Measurements from ENCODE around the gene PPP2R2B. TPM values are rescaled to one million over a fixed set of nuclear protein-coding genes. Genes with fewer than 3 reads are reported as not detected.

The PPP2R2B gene
- total RNA-seq, 1 experiment from 2014 or later: not detected

DNA sequence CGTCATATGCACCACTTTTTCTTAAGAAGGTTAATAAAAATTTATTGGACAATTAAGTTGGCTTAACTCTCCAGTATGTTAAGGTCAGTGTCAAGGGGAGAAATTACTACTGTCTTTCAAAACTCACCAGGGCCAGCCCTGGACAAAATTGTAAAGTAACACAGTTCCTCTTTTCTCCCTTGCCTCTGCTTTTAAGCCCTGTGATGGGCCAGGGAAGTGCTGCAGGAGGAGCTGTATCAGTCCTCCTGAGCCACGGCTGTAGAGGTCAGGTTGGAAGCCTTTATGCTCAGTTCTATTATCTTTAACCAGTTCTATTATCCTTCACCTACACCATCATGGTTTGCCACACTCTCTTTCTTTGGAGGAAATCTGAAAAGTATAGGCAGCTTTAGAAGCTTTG, 11.5 kb upstream of the PPP2R2B start:
- in situ Hi-C loops (cut with HindIII; ENCODE audit: low sequenced_read_pairs): no loop called here
- DNase-seq (ENCODE audit: low spot score): no peak

DNA sequence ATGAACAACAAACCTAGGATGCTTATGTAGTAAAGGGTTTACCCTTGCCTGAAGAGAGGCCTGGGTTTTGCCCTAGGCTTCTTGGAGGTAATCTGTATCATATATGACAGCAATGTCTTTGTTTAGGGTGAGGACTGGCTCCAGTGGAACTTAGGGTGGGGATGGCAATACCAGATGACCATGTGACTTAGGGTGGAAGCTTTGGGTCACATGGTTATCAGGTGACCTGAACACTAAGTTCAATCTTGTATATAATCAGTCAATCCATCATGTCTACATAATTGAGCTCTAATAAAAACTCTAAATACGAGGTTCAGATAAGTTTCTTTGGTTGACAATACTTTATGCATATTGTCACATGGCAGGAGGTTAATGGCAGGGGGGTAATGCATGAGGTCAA, 10.6 kb upstream of the PPP2R2B start:
- in situ Hi-C loops (cut with HindIII; ENCODE audit: low sequenced_read_pairs): no loop called here
- DNase-seq (ENCODE audit: low spot score): no peak

DNA sequence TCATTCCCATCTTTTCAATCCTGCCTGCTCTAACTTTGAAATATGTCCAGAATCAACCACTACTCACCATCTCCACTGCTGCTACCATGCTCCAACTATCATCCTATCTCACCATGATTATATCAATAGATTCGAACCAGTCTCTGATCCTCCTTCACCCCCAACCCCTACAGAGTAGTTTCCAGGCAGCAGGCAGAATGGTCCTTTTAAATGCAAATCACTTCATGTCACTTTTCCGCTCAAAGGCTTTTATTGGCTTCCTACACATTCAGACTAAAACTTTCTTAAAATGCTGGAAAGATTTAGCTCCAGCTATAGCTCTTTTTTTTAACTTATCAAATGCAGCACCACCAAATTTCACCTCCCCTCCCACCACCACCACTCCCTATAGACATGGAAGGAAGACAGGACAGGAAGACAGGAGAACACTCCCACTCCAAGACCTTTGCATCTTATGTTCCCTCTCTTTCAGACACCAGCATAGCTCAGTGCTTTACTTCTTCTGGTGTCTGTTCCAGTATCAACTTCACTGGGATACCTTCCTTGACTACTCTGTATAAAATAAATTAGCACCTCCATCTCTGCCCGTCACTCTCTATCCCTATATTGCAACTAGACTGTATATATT, 9.9 kb upstream of the PPP2R2B start:
- no peak for DNase-seq (ENCODE audit: low spot score)
- in situ Hi-C loops (cut with HindIII; ENCODE audit: low sequenced_read_pairs): no loop called here

DNA sequence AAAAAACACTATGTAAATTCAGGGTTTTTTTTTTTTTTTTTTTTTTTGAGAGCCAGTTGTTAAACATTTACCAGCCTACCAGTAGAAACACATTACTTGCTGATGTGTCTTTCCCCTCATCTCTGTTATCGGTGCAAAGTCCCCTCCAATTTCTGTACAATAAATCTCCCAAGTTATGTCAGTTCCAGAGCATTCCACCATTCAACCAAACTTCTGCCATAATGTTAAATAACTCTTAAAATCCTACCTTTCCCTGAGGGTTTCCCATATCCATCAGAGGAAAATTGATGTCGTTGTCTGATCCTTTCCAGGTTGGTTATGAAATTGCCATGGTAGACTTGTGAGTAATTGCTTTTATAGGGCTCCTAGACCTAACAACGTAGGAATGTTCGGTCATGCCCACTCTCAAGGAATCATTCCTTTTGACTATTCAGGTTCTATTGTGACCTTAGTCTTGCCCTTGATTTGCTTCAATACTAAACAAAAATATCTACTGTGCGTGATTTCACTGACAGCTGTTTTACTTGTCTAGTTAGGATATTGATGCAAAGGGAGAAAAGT, 5.6 kb upstream of the PPP2R2B start:
- in situ Hi-C loops (cut with HindIII; ENCODE audit: low sequenced_read_pairs): no loop called here
- DNase-seq (ENCODE audit: low spot score): no peak

DNA sequence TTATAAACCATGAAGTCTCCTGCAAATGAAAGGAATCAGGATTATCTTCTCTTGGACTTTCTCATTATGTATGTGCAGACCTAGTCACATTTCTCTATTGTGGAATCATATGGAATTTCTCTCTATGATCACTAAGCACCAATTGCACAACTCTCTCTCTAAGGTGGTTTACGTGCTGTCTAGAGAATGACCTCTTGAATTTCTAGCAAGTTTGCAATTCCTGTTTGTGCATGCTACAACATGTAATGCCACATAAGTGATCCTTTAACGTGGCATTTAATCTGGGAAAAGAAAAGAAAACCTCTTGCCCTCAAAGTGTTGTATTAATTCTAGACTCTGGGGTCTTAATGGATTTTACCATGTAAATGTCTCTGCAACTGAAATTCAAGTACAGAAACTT, 5.0 kb upstream of the PPP2R2B start:
- in situ Hi-C loops (cut with HindIII; ENCODE audit: low sequenced_read_pairs): no loop called here
- DNase-seq (ENCODE audit: low spot score): no peak

DNA sequence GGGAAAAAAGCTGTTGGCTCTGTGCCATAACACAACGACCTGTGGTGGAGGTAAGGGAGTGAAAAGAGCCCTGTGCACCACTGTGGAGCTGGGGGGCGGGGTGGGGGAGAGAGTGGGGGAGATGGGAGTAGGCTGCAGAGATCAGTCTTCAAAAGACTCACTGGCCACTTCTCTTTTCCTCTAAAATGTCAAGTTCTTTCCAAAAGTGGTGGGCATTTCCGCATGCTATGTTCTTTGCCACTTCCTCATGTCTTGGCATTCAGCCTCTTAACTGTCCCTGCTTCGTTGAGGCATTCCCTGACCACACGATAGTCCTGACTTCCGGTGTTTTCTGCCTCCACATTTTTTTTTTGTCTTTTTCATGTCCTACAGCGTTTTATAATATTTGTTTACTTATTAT, 2.4 kb upstream of the PPP2R2B start:
- no peak for DNase-seq (ENCODE audit: low spot score)
- in situ Hi-C loops (cut with HindIII; ENCODE audit: low sequenced_read_pairs): no loop called here

DNA sequence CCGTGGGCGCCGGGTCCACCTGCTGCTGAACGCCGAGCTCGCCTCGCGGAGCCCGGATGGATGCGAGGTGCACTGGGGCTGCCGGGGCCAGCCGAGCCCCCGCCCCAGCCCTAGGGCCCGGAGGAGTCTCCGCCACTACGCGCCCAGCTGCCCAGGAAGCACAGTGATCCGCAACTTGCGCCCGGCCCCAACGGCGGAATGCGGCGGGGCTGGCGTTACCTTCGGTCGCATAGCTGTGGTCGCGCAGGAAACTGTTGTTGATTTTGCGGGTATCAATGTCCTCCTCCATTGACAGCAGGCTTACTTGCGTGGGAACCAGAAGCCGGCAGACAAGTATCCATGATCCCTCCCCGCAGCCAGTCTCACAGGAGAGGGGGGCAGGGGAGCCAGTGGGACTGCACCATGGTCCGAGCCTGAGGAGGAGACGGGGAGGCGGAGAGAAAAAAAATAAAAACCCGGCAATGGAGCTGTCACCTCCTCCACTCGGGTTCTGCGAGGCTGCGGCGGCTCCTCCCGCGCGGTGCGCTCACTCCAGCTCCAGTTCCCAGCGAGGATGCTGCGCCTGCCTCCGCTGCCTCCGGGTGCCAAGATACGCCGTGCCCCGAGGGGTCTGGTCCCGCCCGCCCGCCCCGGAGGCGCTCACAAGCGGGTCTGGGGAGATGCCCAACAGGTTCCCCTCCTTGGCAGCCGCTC, 628 bp downstream of the PPP2R2B start:
- in situ Hi-C loops (cut with HindIII; ENCODE audit: low sequenced_read_pairs): no loop called here
- DNase-seq (ENCODE audit: low spot score): peak; percentile 66

DNA sequence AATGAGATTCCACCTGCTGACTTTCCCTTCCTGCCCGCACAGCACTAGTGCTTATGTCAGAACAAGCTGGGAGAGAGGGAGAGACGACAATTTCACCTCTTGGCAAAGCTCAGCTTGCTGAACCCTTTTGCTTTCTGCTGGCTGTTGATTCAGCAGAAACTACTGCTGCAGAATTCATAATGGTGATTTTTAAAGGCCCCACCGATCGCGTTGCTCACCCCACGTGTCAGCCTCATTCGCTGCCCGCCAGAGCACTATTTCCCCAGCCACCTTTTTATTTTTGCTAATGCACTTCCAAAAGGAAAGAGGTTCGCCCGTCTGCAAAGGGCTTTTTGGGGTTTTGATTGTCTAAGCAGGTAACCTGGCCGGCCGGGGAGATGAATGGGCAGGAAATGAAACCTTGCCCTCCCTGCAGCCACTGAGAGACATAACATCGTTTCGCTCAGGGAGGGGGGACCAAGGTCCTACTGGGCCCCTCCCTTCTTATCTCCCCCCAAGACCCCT, 1.3 kb downstream of the PPP2R2B start:
- peak; percentile 62 for DNase-seq (ENCODE audit: low spot score)
- in situ Hi-C loops (cut with HindIII; ENCODE audit: low sequenced_read_pairs): no loop called here

DNA sequence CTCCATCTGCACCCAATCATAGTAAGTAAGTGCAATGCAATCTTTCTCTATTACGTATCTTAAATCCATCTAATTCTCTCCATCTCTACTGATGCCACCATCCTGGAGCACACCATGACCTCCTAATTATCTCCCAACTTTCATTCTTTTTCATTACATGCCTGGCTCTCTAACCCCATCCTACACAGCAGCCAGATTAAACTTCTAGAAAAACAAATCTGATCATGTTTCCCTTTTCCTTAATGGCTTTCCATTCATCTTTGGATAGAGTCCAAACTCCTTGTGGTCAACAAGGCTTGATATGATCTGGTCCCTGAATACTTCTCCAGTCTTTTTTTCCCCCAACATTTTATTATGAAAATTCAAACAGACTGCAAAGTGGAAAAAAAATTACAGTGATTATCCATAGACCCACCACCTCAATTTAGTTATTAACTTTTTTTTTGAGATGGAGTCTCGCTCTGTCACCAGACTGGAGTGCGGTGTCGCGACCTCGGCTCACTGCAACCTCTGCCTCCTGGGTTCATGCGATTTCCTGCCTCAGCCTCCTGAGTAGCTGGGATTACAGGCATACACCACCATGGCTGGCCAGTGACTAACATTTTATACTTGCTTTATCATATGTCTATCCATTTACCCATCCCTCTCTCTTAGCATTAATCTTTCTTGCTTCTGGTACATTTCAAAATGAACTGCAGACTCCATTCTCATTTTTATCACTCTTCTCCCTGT, 5.2 kb downstream of the PPP2R2B start:
- in situ Hi-C loops (cut with HindIII; ENCODE audit: low sequenced_read_pairs): no loop called here
- DNase-seq (ENCODE audit: low spot score): no peak

DNA sequence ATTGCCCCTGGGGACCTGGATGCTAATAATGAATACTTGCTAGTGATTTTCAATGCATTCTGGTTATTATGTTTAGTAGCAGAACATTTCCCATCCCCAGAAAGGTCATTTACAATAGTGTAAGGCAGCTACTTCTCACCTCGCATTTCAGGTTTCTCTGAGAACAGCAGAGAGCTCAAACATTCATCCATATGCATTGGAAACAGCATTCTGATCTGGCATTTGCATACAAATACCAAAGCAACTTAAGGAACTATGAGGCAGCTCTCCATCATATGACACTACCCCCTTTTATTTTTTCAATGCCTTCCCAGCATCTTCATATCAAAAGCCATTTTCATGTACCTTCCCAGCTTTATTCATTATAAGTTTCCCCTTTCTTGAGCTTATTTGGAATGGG, 6.4 kb downstream of the PPP2R2B start:
- DNase-seq (ENCODE audit: low spot score): no peak
- in situ Hi-C loops (cut with HindIII; ENCODE audit: low sequenced_read_pairs): no loop called here

DNA sequence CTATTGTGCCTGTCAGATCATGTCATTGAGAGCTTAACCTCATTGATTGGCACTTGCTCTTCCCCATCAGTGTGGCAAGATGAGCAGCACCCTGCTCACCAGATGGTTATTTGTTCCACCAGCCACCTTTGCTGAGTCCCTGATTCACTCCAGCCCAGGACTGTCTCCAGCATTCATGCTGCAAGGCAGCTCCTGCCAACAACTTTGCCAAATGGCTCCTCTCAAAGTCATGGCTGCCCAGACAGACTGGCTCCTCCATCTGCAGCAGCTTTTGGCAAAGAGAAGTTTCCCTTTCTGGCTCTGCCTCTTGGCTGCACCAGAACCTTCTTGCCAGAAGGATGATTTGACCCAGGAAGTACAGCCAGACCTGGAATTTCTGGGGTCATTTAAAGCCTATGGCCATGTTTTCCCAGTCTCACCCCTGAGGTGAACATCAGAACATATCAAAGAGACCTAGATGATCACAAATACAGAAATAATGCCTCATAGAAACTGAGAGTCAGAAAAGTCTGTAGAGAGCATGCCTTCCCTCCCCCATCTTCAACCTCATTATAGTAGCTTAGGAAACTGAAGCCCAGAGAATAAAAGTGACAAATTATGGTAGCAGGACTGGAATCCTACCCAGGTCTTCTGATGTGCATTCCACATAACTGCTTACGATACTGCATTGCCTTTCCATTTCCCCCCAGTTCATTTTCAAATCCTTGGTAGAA, 10.4 kb downstream of the PPP2R2B start:
- in situ Hi-C loops (cut with HindIII; ENCODE audit: low sequenced_read_pairs): no loop called here
- DNase-seq (ENCODE audit: low spot score): peak; percentile 96

DNA sequence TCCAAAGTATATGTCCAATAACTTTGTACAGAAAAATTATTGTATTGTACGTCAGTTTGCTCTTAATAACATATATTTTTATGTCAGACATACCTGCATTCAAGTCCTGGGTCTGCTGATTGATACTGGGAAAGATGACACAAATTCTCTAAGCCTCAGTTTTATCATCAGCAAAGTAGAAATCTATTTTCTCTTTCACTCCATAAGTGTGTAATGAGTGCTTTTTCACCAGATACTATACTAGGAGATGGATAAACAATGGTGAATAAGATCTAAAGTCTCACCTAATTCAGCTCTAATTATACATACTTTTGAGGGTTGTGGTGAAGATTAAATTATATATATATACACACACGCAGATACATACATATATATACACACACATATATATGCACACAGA, 12.3 kb downstream of the PPP2R2B start:
- no peak for DNase-seq (ENCODE audit: low spot score)
- in situ Hi-C loops (cut with HindIII; ENCODE audit: low sequenced_read_pairs): no loop called here

DNA sequence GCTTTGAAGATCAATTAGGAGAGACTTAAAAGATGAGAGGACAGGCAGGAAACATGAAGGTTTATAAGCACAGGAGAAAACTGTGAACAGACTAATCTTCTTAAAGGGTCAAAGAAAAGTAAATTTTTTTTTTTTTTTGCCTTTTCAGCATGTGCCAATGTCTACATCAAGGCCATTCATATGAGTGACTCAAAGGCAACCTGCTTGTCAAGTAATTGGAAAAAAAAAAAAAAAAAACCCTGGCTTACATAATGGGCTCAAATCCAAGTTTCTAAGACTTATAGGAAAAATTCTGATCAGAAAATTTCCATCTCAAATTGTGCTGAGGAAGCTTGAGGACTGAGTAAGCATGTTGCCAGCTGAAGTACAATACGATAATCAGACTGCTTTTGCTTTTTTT, 15.9 kb downstream of the PPP2R2B start:
- in situ Hi-C loops (cut with HindIII; ENCODE audit: low sequenced_read_pairs): no loop called here
- DNase-seq (ENCODE audit: low spot score): no peak

DNA sequence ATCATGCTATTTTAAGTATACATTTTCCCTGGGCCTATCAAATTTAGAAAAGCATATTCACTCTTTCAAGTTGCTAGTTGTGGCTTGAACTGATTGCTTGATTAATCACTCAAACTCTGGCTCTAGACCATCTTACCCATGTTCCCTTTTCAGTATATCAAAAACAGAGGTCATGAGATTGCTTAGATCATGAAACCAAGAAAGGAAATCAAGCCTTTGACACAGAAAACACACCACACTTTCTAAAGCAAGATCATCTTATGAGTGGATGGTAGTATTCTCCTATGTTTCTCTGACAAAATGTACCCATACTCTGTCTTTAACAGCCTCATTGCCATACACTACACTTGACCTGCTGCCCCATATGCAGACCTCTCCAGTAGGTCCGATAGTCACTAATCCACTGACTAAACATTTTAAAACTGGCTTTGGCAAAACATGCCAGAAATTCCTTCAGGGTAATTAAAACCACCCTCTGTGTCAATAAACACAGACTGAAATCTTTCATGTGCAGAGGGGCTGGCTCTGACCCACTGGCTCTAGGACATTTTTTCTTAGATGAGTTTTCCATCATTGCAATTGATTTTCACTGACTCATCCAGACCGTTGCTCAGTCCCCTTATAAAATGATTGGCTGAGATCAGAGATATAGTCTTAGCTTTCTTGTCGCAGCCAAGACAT, 18.2 kb downstream of the PPP2R2B start:
- no peak for DNase-seq (ENCODE audit: low spot score)
- in situ Hi-C loops (cut with HindIII; ENCODE audit: low sequenced_read_pairs): no loop called here

DNA sequence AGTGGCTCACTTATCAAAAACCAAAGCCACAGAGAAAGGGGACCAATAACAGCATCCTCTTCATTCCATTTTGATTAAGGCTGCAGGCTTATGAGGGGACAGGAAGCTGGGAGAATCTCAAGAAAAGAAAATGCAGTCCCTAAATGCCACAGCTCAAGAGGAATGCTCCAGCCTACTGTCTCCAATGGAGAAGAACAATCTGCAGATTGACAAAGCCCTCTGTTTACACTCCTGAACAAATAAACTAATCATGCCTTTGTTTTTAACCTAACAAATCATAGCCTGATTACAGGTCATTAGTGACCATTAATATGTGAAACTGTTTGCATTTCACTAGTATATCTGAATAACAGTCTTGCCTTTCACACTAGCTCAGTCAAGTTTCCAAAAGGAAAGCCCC, 26.5 kb downstream of the PPP2R2B start:
- DNase-seq (ENCODE audit: low spot score): no peak
- in situ Hi-C loops (cut with HindIII; ENCODE audit: low sequenced_read_pairs): no loop called here

DNA sequence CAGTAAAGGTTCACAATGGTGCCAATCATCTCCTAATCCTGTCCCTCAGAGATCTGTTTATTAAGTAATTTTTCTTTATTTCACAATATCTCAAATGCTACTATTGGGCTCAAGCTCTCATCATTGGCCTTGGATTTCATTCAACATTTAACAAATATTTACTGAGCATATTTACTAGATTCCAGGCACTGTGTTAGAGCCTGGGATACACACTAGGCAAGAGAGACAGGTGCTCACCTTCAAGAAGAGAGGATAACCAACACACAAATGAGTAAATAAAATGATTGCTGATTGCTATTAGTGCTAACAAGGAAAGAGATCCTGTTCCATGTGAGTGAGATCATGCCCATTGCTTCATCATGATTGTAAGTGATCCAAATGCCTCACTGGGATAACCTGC, 27.4 kb downstream of the PPP2R2B start:
- DNase-seq (ENCODE audit: low spot score): no peak

DNA sequence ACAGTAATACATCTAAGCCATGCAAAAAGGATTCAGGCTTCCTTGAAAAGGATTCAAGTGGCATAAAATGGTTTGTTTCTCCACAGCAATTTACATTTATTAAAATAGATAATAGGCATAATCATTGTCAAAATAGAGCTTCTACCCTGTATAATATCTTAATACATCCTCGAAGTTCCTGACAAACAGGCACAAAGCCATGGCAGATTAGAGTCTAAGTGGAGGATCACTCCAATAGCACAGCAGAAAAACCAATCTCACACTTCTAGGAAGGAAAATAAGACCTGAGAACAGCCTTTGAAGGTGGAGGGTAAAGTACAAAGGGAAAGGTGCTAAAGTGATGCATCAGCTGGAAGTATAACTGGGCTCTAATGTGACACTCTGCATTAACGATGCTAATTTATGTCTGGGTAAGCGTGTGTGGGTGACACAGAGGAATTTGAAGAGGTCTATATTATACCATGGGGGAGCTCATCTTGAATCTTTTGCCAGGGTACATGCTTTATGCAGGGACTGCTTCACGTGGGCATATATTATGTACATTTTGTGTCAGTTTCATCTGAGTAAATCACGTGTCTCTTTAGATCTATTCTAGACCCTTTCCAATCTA, 28.8 kb downstream of the PPP2R2B start:
- in situ Hi-C loops (cut with HindIII; ENCODE audit: low sequenced_read_pairs): no loop called here
- DNase-seq (ENCODE audit: low spot score): no peak

More for the DNA sequence above, 27.4 kb downstream of the PPP2R2B start:
- in situ Hi-C loops (cut with HindIII; ENCODE audit: low sequenced_read_pairs): no loop called here

DNA sequence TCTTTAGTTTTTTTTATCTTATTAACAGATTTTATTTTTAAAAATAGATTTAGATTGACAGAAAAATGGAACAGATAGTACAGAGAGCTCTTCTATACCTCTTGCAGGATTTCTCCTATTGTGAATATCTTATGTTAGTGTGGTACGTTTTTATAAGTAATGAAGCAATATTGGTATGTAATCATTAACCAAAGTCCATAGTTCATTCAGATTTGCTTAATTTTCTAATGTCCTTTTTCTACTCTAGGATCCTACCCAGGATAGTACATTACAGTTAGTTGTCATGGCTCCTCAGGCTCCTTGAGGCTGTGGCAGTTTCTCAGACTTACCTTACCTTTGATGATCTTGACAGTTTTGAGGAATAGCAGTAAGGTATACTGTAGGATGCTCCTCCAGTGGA, 30.4 kb downstream of the PPP2R2B start:
- in situ Hi-C loops (cut with HindIII; ENCODE audit: low sequenced_read_pairs): no loop called here
- DNase-seq (ENCODE audit: low spot score): no peak

DNA sequence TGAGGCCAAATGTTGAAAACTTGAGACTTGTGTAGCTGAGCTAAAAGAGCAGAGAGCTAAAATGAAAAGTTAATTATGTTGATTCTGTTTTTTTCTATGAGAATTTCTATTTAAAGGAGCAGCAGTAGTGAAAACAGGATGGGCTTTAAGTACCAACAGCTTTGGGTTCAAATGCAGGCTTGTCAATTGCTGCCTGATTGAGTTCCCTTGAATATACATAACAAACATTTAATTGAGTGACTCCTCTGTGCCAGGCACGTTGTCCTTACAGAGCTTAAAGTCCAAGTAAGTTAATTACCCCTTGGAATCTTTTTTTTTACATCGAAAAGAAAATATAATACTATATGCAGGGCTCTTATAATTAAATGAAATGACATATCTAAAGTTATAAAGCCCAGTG, 38.5 kb downstream of the PPP2R2B start:
- DNase-seq (ENCODE audit: low spot score): no peak
- in situ Hi-C loops (cut with HindIII; ENCODE audit: low sequenced_read_pairs): no loop called here
